Ovary (tissue), 9 donors: ENCODE measurements around the gene RAPGEF4. TPM values are rescaled to one million over a fixed set of nuclear protein-coding genes. Genes with fewer than 3 reads are reported as not detected.

Experiments
- DNase-seq, 5 donors: peaks; one replicate each; pipeline ENCODE4 v3.0.0-alpha.2; 2019 to 2020
- H3K27ac ChIP-seq, 2 donors: fragments of 200-600 bp; one replicate each; pipeline versions ENCODE4 v1.5.1 to v1.8.0; 2019 to 2022
- H3K27me3 ChIP-seq: fragments of 200-600 bp; one replicate; pipeline ENCODE4 v1.8.0; 2022
- H3K36me3 ChIP-seq: fragments of 200-600 bp; sonication (generic); one replicate; pipeline ENCODE4 v1.5.1; 2019
- H3K4me1 ChIP-seq: one replicate; pipeline ENCODE4 v1.8.1; 2013; ENCODE audit warnings: mild to moderate bottlenecking, moderate library complexity; ENCODE audit not compliant: insufficient read depth
- H3K4me3 ChIP-seq: fragments of 200-600 bp; sonication (generic); one replicate; pipeline ENCODE4 v1.5.1; 2017
- H3K9me3 ChIP-seq, 2 donors: fragments of 200-600 bp in 1 of 2; sonication (generic) in 1 of 2; one replicate each; pipeline versions ENCODE4 v1.5.1 to v1.8.1; 2013 to 2019; ENCODE audit warnings: mild to moderate bottlenecking in 1 of 2, moderate library complexity in 1 of 2
- EP300 ChIP-seq: sonication (generic); formaldehyde crosslinking; IDR thresholded peaks from one replicate; pipeline ENCODE4 v1.6.1; 2017; ENCODE audit warnings: antibody characterized with exemption
- POLR2A ChIP-seq: fragments of 450-650 bp; IDR thresholded peaks from one replicate; pipeline ENCODE4 v1.6.1; 2017; ENCODE audit warnings: antibody characterized with exemption, mild to moderate bottlenecking, moderate library complexity
- WGBS, 3 donors: extraction: QIAGEN DNeasy Blood & Tissue Kit in 1 of 3; methylation state at CpG; one replicate each; pipeline versions ENCODE4 v1.1.5 to v1.1.7; 2013 to 2017; 5-methylcytosine and 5-hydroxymethylcytosine counted together
- intact Hi-C, 4 donors: fragments of 100-400 bp; cut with DNase I; formaldehyde crosslinking; loops; one replicate each; pipeline versions ENCODE4 v1.11.0 to v1.15.1; 2022 to 2023
- polyA plus RNA-seq, 2 donors: library from polyadenylated mRNA; stranded (reverse); fragments of 200-250 nt in 1 of 2; fragments of 350-450 nt in 1 of 2; fragmentation: Illumina TruSeq in 1 of 2; extraction: RNeasy Lipid Tissue Mini Kit (QIAGEN cat#74804) in 1 of 2; gene quantifications; one replicate each; pipeline ENCODE4 v1.2.3, GENCODE V29; 2013 to 2014
- total RNA-seq, 7 donors: library from RNA; depleted of rRNA in 2 of 7; stranded (reverse); fragments of >200 nt in 2 of 7; fragmentation: NEBNext Ultra II Directional in 3 of 7; extraction: Animal tissue kit (Norgen Biotek cat#: 25700) in 3 of 7; gene quantifications; one replicate each; pipeline versions ENCODE4 v1.1.0 to v1.2.4, GENCODE V29; 2016 to 2023
- TF ChIP-seq, protein P1 (sequence below), 3 donors: fragments of 450-650 bp in 2 of 3; fragments of 200-600 bp in 1 of 3; IDR thresholded peaks; one replicate each; pipeline versions ENCODE4 v1.5.1 to v1.8.0; 2016 to 2022; ENCODE audit warnings: antibody characterized with exemption in 3 of 3, mild to moderate bottlenecking in 1 of 3
- donor health status: DM: no; HTN: no; CAD: no; lungs with moderate emphysema.
- donor health status: DM: no; HTN: no; CAD: no.
- donor health status: Bipolar disorder and iron deficiency.
- donor health status: DM: yes; HTN: yes; CAD: no.
- donor health status: DM: no; HTN: no; CAD: no.
- donor health status: DM: yes; HTN: yes; CAD: no.

RAPGEF4 gene
- total and polyA plus RNA-seq, 9 donors = 6.8 to 24.6 (median 8.3) TPM

- H3K9me3 ChIP-seq = no peaks in the 10 kb centered on the region
- WGBS, 3 donors = 58 to 62% (median 62%) methylated on average over 10 of the region's 10 CpGs
- no peaks in the 10 kb centered on the region for H3K36me3 ChIP-seq
- TF ChIP-seq EP300 = no peak
- TF ChIP-seq, protein P1, sequence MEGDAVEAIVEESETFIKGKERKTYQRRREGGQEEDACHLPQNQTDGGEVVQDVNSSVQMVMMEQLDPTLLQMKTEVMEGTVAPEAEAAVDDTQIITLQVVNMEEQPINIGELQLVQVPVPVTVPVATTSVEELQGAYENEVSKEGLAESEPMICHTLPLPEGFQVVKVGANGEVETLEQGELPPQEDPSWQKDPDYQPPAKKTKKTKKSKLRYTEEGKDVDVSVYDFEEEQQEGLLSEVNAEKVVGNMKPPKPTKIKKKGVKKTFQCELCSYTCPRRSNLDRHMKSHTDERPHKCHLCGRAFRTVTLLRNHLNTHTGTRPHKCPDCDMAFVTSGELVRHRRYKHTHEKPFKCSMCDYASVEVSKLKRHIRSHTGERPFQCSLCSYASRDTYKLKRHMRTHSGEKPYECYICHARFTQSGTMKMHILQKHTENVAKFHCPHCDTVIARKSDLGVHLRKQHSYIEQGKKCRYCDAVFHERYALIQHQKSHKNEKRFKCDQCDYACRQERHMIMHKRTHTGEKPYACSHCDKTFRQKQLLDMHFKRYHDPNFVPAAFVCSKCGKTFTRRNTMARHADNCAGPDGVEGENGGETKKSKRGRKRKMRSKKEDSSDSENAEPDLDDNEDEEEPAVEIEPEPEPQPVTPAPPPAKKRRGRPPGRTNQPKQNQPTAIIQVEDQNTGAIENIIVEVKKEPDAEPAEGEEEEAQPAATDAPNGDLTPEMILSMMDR (IDR thresholded peaks at IDR 0.05) = no peak
- no peak for TF ChIP-seq POLR2A
- DNase-seq = no peak
- no peak overlapping the region for H3K4me3 ChIP-seq
- H3K27me3 ChIP-seq = no peaks in the 10 kb centered on the region
- peak overlapping the region in 1 of 2 donors; percentile 8 for H3K27ac ChIP-seq
- H3K4me1 ChIP-seq = peaks cover 6% of the 10 kb centered on the region
- intact Hi-C loops = no loop called here
Measured at GRCh38 chr2:173044686-173045085, 309.0 kb downstream of the RAPGEF4 start.

GRCh38 chr2:173045181-173045580, 309.5 kb downstream of the RAPGEF4 start:
- Histone ChIP-seq H3K27ac (peak overlapping the region in 1 of 2 donors; percentile 8), H3K36me3 (no peaks in the 10 kb centered on the region), H3K4me3 (no peak overlapping the region), H3K9me3 (no peaks in the 10 kb centered on the region), H3K27me3 (no peaks in the 10 kb centered on the region), H3K4me1 (peaks cover 6% of the 10 kb centered on the region)
- intact Hi-C loops = no loop called here
- DNase-seq = no peak
- WGBS, 3 donors = 8 to 18% (median 14%) methylated on average over 2 of the region's 2 CpGs
- TF ChIP-seq EP300 = no peak
- TF ChIP-seq POLR2A = no peak
- TF ChIP-seq, protein P1 (IDR thresholded peaks at IDR 0.05) = no peak

DNA sequence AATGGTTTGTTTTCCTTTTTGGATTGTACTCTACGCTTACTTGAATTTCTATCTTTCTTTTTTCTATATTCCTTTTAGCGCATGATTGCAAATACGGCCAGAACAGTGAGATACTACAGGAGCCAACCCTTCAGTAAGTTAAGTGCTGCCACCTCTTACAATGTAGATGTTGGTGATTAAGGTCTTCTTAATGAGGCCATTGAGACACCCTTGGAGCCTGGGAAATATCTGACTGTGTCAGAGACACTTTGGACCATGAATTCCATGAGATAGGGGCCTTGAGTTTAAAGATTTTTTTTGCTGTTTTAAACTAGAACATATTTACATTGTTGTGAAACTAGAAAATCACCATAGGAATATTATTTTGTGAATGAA, 312.9 kb downstream of the RAPGEF4 start:
- DNase-seq = no peak
- 96% methylated on average over 3 of the region's 3 CpGs for WGBS, 3 donors
- Histone ChIP-seq H3K27ac (no peak overlapping the region), H3K9me3 (no peaks in the 10 kb centered on the region), H3K36me3 (no peaks in the 10 kb centered on the region), H3K4me1 (peaks cover 6% of the 10 kb centered on the region), H3K4me3 (no peak overlapping the region), H3K27me3 (no peaks in the 10 kb centered on the region)
- intact Hi-C loops = no loop called here
- TF ChIP-seq, protein P1 (IDR thresholded peaks at IDR 0.05) = no peak
- TF ChIP-seq EP300 (no peak), POLR2A (no peak)

DNA sequence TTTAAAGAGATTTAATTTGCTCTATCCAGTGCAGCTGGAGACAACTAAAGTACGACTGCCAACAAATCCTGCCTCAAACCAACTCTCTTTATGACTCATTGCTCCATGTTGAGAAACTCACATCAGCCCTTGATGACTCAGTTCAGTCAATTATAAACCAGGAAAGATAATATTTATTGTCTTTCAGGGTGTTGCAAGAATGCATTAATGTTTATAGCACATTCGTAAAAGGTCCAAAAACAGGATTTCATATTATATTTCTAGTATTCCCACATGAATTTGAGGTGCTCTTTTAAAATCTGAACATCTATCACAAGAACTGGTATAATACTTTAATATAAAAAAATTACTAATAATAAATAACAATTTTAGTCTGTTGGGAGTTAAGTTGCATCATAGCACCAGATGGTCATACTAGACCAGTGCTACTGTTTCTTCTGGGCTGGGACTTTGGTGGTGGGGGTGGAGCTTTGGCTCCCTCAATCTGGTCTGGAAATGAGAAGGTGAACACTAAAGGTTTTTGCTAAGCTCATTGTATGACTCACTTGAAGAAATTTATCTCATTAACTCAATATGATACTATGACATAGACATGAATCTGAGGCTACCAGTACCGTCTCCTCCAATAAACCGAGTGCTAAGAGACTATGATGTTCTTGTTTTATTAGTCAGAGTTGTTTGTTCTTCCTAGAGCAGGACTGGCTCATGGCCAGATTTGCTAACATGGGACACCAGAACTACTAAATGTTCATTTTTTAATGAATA, 313.4 kb downstream of the RAPGEF4 start:
- no peaks in the 10 kb centered on the region for H3K27me3 ChIP-seq
- TF ChIP-seq EP300 = peak; percentile 49
- TF ChIP-seq POLR2A = no peak
- intact Hi-C loops = no loop called here
- H3K4me3 ChIP-seq = no peak overlapping the region
- peak; percentile 59 to 86 (median 74) for DNase-seq
- H3K27ac ChIP-seq = peak overlapping the region in 1 of 2 donors; percentile 45
- no peaks in the 10 kb centered on the region for H3K9me3 ChIP-seq
- H3K4me1 ChIP-seq = peaks cover 6% of the 10 kb centered on the region
- no peaks in the 10 kb centered on the region for H3K36me3 ChIP-seq
- WGBS, 3 donors = 9 to 13% (median 9%) methylated on average over 4 of the region's 4 CpGs

DNA sequence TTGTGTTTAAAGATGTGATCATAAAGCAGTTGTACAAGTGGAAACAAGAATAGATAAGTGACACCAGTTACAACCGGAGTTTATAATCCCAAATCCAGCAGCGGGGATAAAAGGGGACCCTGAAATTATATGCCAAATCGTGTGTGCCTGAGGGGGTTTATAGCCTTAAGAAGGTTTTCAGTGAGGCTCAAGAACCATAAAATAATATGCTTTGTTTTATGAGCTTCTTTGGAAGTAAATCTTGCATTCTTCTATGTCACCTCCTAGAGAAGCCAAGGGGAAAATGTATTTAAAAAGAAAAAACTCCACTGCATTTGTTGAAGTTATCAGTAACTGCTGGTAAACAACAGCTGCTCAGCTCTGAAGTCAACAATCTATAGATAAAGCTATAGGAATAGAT, 314.2 kb downstream of the RAPGEF4 start:
- TF ChIP-seq, protein P1 (IDR thresholded peaks at IDR 0.05) = no peak
- TF ChIP-seq EP300 (no peak), POLR2A (no peak)

More for the DNA sequence above, 314.2 kb downstream of the RAPGEF4 start:
- Histone ChIP-seq H3K9me3 (no peaks in the 10 kb centered on the region), H3K36me3 (no peaks in the 10 kb centered on the region), H3K27ac (peak overlapping the region in 1 of 2 donors; percentile 45), H3K4me1 (peaks cover 1% of the 10 kb centered on the region), H3K4me3 (no peak overlapping the region), H3K27me3 (no peaks in the 10 kb centered on the region)
- DNase-seq = no peak
- intact Hi-C loops = no loop called here
- 70 to 89% (median 87%) methylated on average over 3 of the region's 3 CpGs for WGBS, 3 donors
